Smooth muscle cell of the pulmonary artery (primary cell): Measurements from ENCODE around the gene SLC6A8. TPM values are rescaled to one million over a fixed set of nuclear protein-coding genes. Genes with fewer than 3 reads are reported as not detected.

ENCODE experiments used
- total RNA-seq: library from RNA; depleted of rRNA; stranded (reverse); fragments of >200 nt; gene quantifications from 2 replicates; pipeline ENCODE4 v1.2.3, GENCODE V29; 2014

Gene SLC6A8
- total RNA-seq, result 31.0 and 56.2 TPM in 2 replicates

GRCh38 chrX:153687121-153688039 lies at the start of gene SLC6A8:
Gene SLC6A8 (plus strand): TSS chrX:153687926. CDS start chrX:153688575, 649 bp downstream.

GRCh38 chrX:153646620-153647373 lies 40.9 kb upstream of the SLC6A8 start, which contains the start of gene DUSP9:
Gene DUSP9 (plus strand): TSS chrX:153647203. CDS start chrX:153647954, 751 bp downstream.

GRCh38 chrX:153673428-153674218 lies 14.1 kb upstream of the SLC6A8 start, which contains the start of gene PNCK:
Gene PNCK (minus strand): TSS chrX:153673813. CDS start chrX:153673076, 737 bp downstream.

GRCh38 chrX:153724252-153725038 lies 36.7 kb downstream of the SLC6A8 start, which contains the start of the genes ABCD1 and BCAP31:
Gene ABCD1 (plus strand): TSS chrX:153724856. CDS start chrX:153725267, 411 bp downstream.
Gene BCAP31 (minus strand): TSS chrX:153724387. CDS start chrX:153723244, 1,143 bp downstream.

Other genes with a start within 250 kb of the SLC6A8 start
- gene TREX2, start 241.9 kb upstream of the SLC6A8 start, total RNA-seq, result 1.7 and 1.9 TPM in 2 replicates
- gene HAUS7, start 217.3 kb upstream of the SLC6A8 start, total RNA-seq, result 13.8 and 25.0 TPM in 2 replicates
- gene BGN, start 192.9 kb upstream of the SLC6A8 start, total RNA-seq, result 369 and 546 TPM in 2 replicates
- 0.07 and 0.20 TPM in 2 replicates for gene ATP2B3, start 170.3 kb upstream of the SLC6A8 start, total RNA-seq
- 14.3 and 25.2 TPM in 2 replicates for gene CCNQ, start 88.8 kb upstream of the SLC6A8 start, total RNA-seq
- not detected in 2 replicates for gene DUSP9, start 40.7 kb upstream of the SLC6A8 start, total RNA-seq
- gene PNCK, start 14.1 kb upstream of the SLC6A8 start, total RNA-seq, result 0.72 and 3.1 TPM in 2 replicates
- gene BCAP31, start 36.5 kb downstream of the SLC6A8 start, total RNA-seq, result 168 and 187 TPM in 2 replicates
- gene ABCD1, start 36.9 kb downstream of the SLC6A8 start, total RNA-seq, result 19.7 and 28.3 TPM in 2 replicates
- gene PLXNB3, start 76.3 kb downstream of the SLC6A8 start, total RNA-seq, result 15.2 and 19.4 TPM in 2 replicates
- gene SRPK3, start 93.1 kb downstream of the SLC6A8 start, total RNA-seq, result 0.91 and 3.6 TPM in 2 replicates
- gene IDH3G, start 106.4 kb downstream of the SLC6A8 start, total RNA-seq, result 51.0 and 63.9 TPM in 2 replicates
- 103 and 105 TPM in 2 replicates for gene SSR4, start 106.7 kb downstream of the SLC6A8 start, total RNA-seq
- 0.07 and 0.33 TPM in 2 replicates for gene PDZD4, start 142.6 kb downstream of the SLC6A8 start, total RNA-seq
- 4.6 and 6.7 TPM in 2 replicates for gene L1CAM, start 198.2 kb downstream of the SLC6A8 start, total RNA-seq
- gene AVPR2, start 216.7 kb downstream of the SLC6A8 start, total RNA-seq, result not detected in 2 replicates
- gene ARHGAP4, start 238.3 kb downstream of the SLC6A8 start, total RNA-seq, result 0.39 and 1.4 TPM in 2 replicates
- gene NAA10, start 247.1 kb downstream of the SLC6A8 start, total RNA-seq, result 41.8 and 55.3 TPM in 2 replicates